Mammary epithelial cell (primary cell): Measurements from ENCODE around the gene MT1B.

Source experiments
- CTCF ChIP-seq, 2 donors: IDR thresholded peaks in 1 of 2; conservative IDR thresholded peaks in 1 of 2; 2 replicates each; pipeline ENCODE4 v1.5.1; 2011 to 2012; ENCODE audit warnings: inconsistent platforms in 2 of 2, low read length in 2 of 2, mild to moderate bottlenecking in 2 of 2, control low read depth in 1 of 2, low read depth in 1 of 2; ENCODE audit not compliant: insufficient read depth in 1 of 2; ENCODE audit errors: extremely low read depth in 1 of 2
- EZH2 ChIP-seq: IDR thresholded peaks from 2 replicates; pipeline ENCODE4 v1.6.1; 2012; ENCODE audit warnings: low read length, inconsistent platforms, borderline replicate concordance

GRCh38 chr16:56631197-56631596 lies 20.5 kb upstream of the MT1B start:
- TF ChIP-seq CTCF (conservative IDR thresholded peaks at IDR 0.05 in 1 of 2, IDR thresholded peaks at IDR 0.05 in 1 of 2; ENCODE audit: extremely low read depth in 1 of 2, insufficient read depth in 1 of 2, low read depth in 1 of 2, low read length in 2 of 2) = no peak
- no peak for TF ChIP-seq EZH2
